ENCODE results near the gene PIK3CB. TPM values are rescaled to one million over a fixed set of nuclear protein-coding genes. Genes with fewer than 3 reads are reported as not detected.

Gene PIK3CB
- total and polyA plus RNA-seq, 10 of the 15 experiments (the other 5 are each of a cell fraction or from before 2014, with no cell fraction given): 5.0 to 18.4 (median 10.4) TPM

- no peaks in the 10 kb centered on the region for H3K27me3 ChIP-seq (replicated peaks in 1 of 2; ENCODE audit: control insufficient read depth in 2 of 2, insufficient read depth in 2 of 2, low read length in 1 of 2)
- no peak overlapping the region for H3K4me3 ChIP-seq
- peaks cover 4% of the 10 kb centered on the region; the same call in 1 of the 2 replicates for H3K4me1 ChIP-seq (ENCODE audit: control insufficient read depth, insufficient read depth, low read length)
- no peak overlapping the region for H2AFZ ChIP-seq (ENCODE audit: control insufficient read depth, low read depth, low read length)
- CTCF ChIA-PET: interaction anchor here (0.6 to 2.4 kb wide), 4 partner anchors 8 to 34 kb away, joined by 3 to 18 read pairs (median 3); partner anchors contain the start of gene CEP70
- SMC1A ChIA-PET (ENCODE audit: uncharacterized antibody, unreplicated experiment): no interaction called here
- no peaks in the 10 kb centered on the region for H3K79me2 ChIP-seq (ENCODE audit: control insufficient read depth, insufficient read depth, low read length)
- POLR2A ChIA-PET: no interaction called here
- intact Hi-C loops (cut with micrococcal nuclease; ENCODE audit: unreplicated experiment) (no loop called here), in situ Hi-C loops (cut with MboI) (no loop called here)
- no TSS peak for BruUV-seq (replicated peaks)
- H3K27ac ChIP-seq (ENCODE audit: control insufficient read depth, insufficient read depth): no peak overlapping the region
- DNase-seq (ENCODE audit: low read depth, low spot score): no peak
- H3K9ac ChIP-seq (ENCODE audit: control insufficient read depth, insufficient read depth, low read length): no peak overlapping the region
- FAIRE-seq: no peak
- TF ChIP-seq MTA2 (IDR thresholded peaks at IDR 0.05; ENCODE audit: low read depth): no peak
- TF ChIP-seq SREBF1 (IDR thresholded peaks at IDR 0.05; ENCODE audit: low read length): no peak
- no peak for TF ChIP-seq POLR2A (IDR thresholded peaks at IDR 0.05; ENCODE audit: low read depth, low read length)
- H4K20me1 ChIP-seq (ENCODE audit: control insufficient read depth, insufficient read depth): no peaks in the 10 kb centered on the region
- no peaks in the 10 kb centered on the region for H3K9me3 ChIP-seq (replicated peaks; ENCODE audit: control insufficient read depth, insufficient read depth, low read length)
- no peak for ATAC-seq
- H3K36me3 ChIP-seq (ENCODE audit: control insufficient read depth in 2 of 2, insufficient read depth in 2 of 2, low read length in 1 of 2): no peaks in the 10 kb centered on the region
- no peak overlapping the region for H3K4me2 ChIP-seq (ENCODE audit: control insufficient read depth, insufficient read depth)
- RAD21 ChIA-PET (ENCODE audit: unreplicated experiment): no interaction called here
Observed at GRCh38 chr3:138624518-138624917, 210.2 kb downstream of the PIK3CB start.

GRCh38 chr3:138620431-138620830, 214.3 kb downstream of the PIK3CB start:
- ChIA-PET CTCF (no interaction called here), RAD21 (ENCODE audit: unreplicated experiment) (no interaction called here), SMC1A (ENCODE audit: uncharacterized antibody, unreplicated experiment) (interaction anchor here (0.8 kb wide), 1 partner anchor 25 kb away, joined by 3 read pairs; no protein-coding TSS in a partner anchor), POLR2A (no interaction called here)
- 66% methylated on average over 4 of the region's 4 CpGs for WGBS (ENCODE audit: insufficient coverage, insufficient replicate concordance, low lambda C conversion rate, missing lambda C conversion rate)
- Histone ChIP-seq H3K27ac (ENCODE audit: control insufficient read depth, insufficient read depth) (no peak overlapping the region), H4K20me1 (ENCODE audit: control insufficient read depth, insufficient read depth) (no peaks in the 10 kb centered on the region), H3K27me3 (replicated peaks in 1 of 2; ENCODE audit: control insufficient read depth in 2 of 2, insufficient read depth in 2 of 2, low read length in 1 of 2) (no peaks in the 10 kb centered on the region), H3K9me3 (replicated peaks; ENCODE audit: control insufficient read depth, insufficient read depth, low read length) (no peaks in the 10 kb centered on the region), H3K4me3 (no peak overlapping the region), H3K79me2 (ENCODE audit: control insufficient read depth, insufficient read depth, low read length) (no peaks in the 10 kb centered on the region), H3K36me3 (ENCODE audit: control insufficient read depth in 2 of 2, insufficient read depth in 2 of 2, low read length in 1 of 2) (no peaks in the 10 kb centered on the region), H3K4me1 (ENCODE audit: control insufficient read depth, insufficient read depth, low read length) (no peaks in the 10 kb centered on the region), H3K9ac (ENCODE audit: control insufficient read depth, insufficient read depth, low read length) (no peak overlapping the region), H2AFZ (ENCODE audit: control insufficient read depth, low read depth, low read length) (no peak overlapping the region), H3K4me2 (ENCODE audit: control insufficient read depth, insufficient read depth) (no peak overlapping the region)
- in situ Hi-C loops (cut with MboI) (no loop called here), intact Hi-C loops (cut with micrococcal nuclease; ENCODE audit: unreplicated experiment) (no loop called here)
- no TSS peak for BruUV-seq (replicated peaks)
- no peak for FAIRE-seq
- no peak for DNase-seq (ENCODE audit: low read depth, low spot score)
- ATAC-seq: no peak
- TF ChIP-seq NFYB (IDR thresholded peaks at IDR 0.05; ENCODE audit: insufficient read depth, low read depth, low read length) (no peak), KLF5 (IDR thresholded peaks at IDR 0.05; ENCODE audit: partially characterized antibody) (no peak), RUNX3 (IDR thresholded peaks at IDR 0.05; ENCODE audit: low read length) (no peak), TARDBP (IDR thresholded peaks at IDR 0.05; ENCODE audit: borderline replicate concordance) (no peak), ZNF592 (IDR thresholded peaks at IDR 0.05) (no peak), ZNF217 (IDR thresholded peaks at IDR 0.05) (no peak), YY1 (IDR thresholded peaks at IDR 0.05; ENCODE audit: low read depth, low read length) (no peak), NBN (IDR thresholded peaks at IDR 0.05) (no peak), KAT2A (conservative IDR thresholded peaks at IDR 0.05; ENCODE audit: control insufficient read depth, low read depth, low read length) (no peak), ZNF24 (IDR thresholded peaks at IDR 0.05) (no peak), TCF12 (IDR thresholded peaks at IDR 0.05; ENCODE audit: low read depth, low read length) (no peak), PKNOX1 (IDR thresholded peaks at IDR 0.05) (no peak), CHD1 (IDR thresholded peaks at IDR 0.05; ENCODE audit: low read depth, low read length) (no peak)
